Stimulated activated CD4-positive, alpha-beta T cell treated with anti-CD3 and anti-CD28 coated beads, Interleukin-15, amount 100 ng/mL, for 48 hours (primary cell): Measurements from ENCODE around the gene PIP4K2B.
A peak's percentile ranks its signal among the peaks of the same experiment; 100 is the strongest.
"Not testable (repeated sequence)": the region's sequence is repeated elsewhere in the genome, so short reads cannot be mapped to it uniquely, and the experiment has no call there.

Experiments used
- DNase-seq, 2 donors: peaks; one replicate each; pipeline ENCODE4 v3.0.0-alpha.2; 2020; ENCODE audit warnings: low read depth in 2 of 2

Gene PIP4K2B

DNA sequence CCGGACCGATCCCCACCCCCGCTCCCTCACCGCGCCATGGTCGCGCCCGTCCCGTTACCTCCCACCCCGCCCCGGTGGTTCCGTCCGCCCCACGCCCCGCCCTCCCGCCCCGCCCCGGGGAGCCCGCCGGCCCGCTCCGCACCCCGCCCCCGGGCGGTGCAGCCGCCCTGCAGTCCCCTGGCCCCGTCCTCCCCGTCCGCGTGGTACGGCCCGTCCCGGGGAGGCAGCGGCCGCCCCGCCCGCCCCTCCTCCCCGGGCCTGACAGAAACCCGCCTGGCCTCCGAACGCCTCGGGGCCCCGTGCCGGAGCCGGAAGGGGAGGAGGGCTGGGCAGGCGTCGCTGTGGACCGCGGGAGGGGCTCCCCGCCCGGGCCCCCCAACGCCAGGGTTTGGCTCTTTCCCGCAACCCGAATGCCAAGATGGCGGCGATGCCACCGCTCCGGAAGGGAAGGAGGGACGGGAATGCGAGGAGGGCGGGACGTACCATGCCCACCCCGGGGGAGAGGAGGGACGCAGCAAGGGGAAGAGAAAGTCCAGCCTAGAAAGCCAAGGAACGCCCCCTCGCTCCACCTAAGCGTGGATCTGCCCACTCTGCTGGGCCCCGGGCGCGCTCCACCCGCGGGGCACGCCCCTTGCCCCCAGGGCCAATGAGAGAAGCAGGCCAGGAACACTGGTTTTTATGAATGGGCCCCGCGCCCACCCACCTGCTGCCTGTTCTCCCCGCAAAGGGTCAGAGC is at the start of gene PIP4K2B:
Gene PIP4K2B, minus strand, starts transcription at position 56 of the 736 bp plus-strand sequence. CDS start 132 bp downstream, outside the sequence.
- peak; percentile 85 to 86 for DNase-seq

DNA sequence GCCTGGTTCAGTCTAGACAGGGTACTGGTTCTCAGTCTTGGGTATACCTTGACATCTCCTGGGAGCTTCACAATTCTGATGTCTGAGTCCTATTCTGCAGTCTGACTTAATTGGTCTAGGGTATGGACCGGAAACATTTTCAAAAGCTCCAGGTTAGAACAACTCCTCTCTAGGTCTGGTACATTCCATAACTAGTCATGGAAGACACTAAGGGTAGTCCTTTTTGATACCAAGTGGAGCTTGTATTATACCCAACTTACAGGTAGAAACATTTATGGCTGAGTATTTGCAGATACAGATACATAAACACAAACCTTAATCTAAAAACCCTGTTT is 49.2 kb upstream of the PIP4K2B start:
- no peak for DNase-seq

DNA sequence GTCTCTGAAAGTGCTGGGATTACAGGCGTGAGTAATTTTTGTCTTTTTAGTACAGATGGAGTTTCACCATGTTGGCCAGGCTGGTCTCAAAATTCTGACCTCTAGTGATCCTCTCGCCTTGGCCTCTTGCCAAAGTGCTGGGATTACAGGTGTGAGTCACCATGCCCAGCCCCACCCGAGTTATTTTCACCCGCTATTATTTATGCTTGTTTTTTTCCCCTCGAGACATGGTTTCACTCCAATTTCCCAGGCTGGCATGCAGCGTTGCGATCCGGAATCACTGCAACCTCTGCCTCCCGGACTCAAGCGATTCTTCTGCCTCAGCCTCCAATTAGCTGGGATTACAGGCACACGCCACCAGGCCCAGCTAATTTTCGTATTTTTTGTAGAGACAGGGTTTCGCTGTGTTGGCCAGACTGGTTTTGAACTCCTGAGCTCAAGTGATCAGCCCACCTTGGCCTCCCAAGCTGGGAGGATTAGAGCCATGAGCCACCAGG is 45.0 kb upstream of the PIP4K2B start:
- DNase-seq = no peak

- no peak for DNase-seq
Observed at GRCh38 chr17:38825762-38826247, 26.4 kb upstream of the PIP4K2B start.

DNA sequence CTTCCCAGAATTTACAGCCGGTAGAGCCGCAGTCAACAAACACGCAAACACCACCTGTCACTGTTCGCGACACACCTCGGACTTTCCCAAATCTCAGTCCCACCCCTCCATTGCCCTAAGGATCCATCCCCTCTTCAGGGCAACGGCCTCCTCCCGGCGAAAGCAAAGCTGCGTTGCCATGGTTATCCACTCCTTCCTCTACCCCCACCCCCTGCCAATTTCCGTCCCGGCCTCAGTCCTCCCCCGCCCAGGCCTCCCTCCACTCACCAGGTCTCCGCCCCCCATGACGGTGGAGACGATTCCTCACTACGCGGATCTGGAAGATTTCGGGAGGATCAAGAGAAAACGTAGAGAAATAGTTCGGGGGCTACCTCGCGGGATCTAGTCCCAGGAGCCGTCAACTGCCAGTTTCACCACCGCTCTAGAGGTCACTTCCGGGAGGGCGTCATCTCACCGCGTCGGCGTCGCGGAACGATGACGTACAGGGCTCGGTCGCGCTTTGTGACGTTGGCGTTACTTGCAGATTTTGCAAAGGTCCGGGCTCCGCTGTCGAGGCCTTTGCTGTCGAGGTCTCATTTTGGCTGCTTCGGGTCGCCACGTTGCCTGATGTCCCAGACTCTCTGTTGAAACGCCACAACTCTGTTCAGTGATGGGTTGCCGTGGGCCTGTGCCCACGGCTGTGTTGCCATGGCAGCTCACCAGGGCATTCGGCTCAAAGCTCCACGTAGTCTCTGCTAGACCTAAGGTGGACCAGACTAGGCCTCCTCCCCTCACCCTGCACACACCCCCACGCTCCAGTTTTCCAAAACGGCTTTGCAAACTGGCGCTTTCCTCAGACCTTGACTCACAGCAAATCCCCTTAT is 25.8 kb upstream of the PIP4K2B start, which contains the start of gene CWC25:
Gene CWC25, minus strand, starts transcription at position 423 of the 863 bp plus-strand sequence. Its CDS starts 138 bp downstream, at position 285.
- DNase-seq = peak; percentile 85 to 89

- no peak for DNase-seq
Observed at GRCh38 chr17:38815576-38816193, 16.3 kb upstream of the PIP4K2B start.

GRCh38 chr17:38809828-38810227 is 10.5 kb upstream of the PIP4K2B start:
- DNase-seq = no peak

DNA sequence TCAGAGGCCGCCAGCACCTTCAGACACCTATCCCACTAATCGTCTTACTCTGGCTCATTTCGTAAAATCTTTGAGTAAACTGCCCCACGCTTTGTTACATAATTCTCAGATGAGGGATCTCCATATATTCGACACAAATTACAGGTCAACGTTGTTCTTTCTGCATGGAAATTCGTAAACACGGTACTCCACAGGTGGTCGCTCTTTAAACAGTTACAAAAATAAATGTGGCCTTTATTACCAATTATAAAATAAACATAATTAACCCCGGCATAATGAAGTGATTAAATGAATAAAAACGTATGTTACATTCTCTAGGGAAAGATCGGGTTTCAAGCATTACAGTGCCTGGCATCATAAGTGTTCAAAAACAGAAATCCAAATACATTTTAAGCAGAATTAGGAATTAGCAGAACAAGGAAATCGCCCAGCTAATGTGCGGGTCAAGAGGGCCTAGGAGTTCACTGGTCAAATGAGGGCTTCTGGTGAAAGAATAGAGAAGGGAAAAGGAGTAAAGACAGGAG is 943 bp upstream of the PIP4K2B start:
- no peak for DNase-seq

GRCh38 chr17:38798614-38799500 is 499 bp downstream of the PIP4K2B start:
- DNase-seq = peak; percentile 18 to 22

GRCh38 chr17:38797828-38798227 is 1.5 kb downstream of the PIP4K2B start:
- no peak for DNase-seq

GRCh38 chr17:38797158-38797490 is 2.2 kb downstream of the PIP4K2B start:
- DNase-seq = no peak

GRCh38 chr17:38796451-38797157 is 2.8 kb downstream of the PIP4K2B start:
- no peak for DNase-seq

DNA sequence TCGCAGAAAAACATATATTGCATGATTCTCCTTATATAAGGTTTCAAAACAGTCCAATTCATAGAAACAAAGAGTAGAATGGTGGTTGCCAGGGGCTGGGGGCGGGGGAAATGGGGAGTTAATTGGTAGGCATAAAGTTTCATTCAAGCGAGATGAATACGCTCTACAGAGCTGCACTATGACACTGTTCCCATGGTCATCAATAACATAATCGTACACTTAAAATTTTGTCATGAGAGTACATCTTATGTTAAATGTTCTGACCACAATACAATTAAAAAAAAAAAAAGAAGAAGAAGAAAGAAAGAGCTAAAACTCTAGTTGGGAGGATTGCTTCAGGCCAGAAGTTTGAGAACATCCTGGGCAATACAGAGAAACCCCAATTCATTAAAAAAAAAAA is 5.1 kb downstream of the PIP4K2B start:
- DNase-seq = no peak

DNA sequence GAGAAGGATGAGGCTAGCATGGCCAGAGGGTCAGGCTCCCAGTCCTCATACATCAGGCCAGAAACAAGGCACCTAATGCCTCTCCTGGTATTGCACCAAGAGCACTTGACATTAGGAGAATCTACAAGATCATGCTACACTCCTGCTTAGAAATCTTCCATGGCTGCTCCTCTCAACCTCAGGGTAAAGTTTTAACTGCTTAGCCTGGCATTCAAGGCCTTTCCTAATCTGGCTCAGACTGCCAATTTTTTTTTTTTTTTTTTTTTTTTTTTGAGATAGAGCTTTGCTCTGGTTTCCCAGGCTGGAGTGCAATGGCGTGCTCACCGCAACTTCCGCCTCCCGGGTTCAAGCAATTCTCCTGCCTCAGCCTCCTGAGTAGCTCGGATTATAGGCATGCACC is 8.2 kb downstream of the PIP4K2B start:
- DNase-seq = no peak

GRCh38 chr17:38790148-38790707 is 9.1 kb downstream of the PIP4K2B start:
- DNase-seq = not testable (repeated sequence)

DNA sequence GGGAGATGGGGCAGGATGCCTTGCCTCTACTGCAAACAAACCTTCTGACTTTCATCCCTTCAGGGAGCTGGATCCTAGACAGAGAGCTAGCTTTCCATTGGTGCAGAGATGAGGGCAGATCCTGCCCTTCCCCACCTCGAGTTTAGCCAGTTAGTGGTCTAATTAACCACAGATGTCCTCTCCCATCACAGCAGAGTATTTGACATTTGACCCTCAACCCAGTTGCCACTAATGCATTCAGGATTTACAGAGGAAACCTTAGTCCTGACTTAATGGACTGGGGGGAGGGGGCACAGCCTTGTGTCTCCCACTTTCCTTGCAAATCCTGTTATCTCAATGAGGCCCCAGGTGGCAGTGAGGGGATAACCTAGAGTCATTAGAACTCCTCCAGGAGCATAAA is 10.2 kb downstream of the PIP4K2B start:
- DNase-seq = no peak

- DNase-seq = not testable (repeated sequence)
Observed at GRCh38 chr17:38787999-38788398, 11.4 kb downstream of the PIP4K2B start.

GRCh38 chr17:38786372-38786771 is 13.0 kb downstream of the PIP4K2B start:
- no peak for DNase-seq

- no peak for DNase-seq
Observed at GRCh38 chr17:38783227-38783626, 16.1 kb downstream of the PIP4K2B start.
